Right lobe of liver (tissue), 6 donors: Measurements from ENCODE around the gene SDK1. TPM values are rescaled to one million over a fixed set of nuclear protein-coding genes. Genes with fewer than 3 reads are reported as not detected.

Experiments used
- ATAC-seq, 4 donors: fragments of 200-7000 bp; cut with Tn5 transposase; one replicate each; pipeline ENCODE4 v1.9.1; 2020; ENCODE audit warnings: mild to moderate bottlenecking in 4 of 4, moderate library complexity in 4 of 4
- DNase-seq, 3 donors: peaks; one replicate each; pipeline ENCODE4 v3.0.0-alpha.2; 2020
- H3K27ac ChIP-seq, 3 donors: fragments of 200-600 bp; one replicate each; pipeline ENCODE4 v1.8.0; 2022
- H3K27me3 ChIP-seq, 2 donors: fragments of 200-600 bp; one replicate each; pipeline ENCODE4 v1.8.0; 2022
- H3K36me3 ChIP-seq, 4 donors: fragments of 200-600 bp; sonication (generic) in 1 of 4; one replicate each; pipeline versions ENCODE4 v1.5.1 to v1.8.0; 2017 to 2022; ENCODE audit warnings: control low read depth in 1 of 4
- H3K4me1 ChIP-seq, 4 donors: fragments of 200-600 bp; sonication (generic) in 1 of 4; one replicate each; pipeline versions ENCODE4 v1.5.1 to v1.8.0; 2017 to 2022; ENCODE audit warnings: control low read depth in 1 of 4
- H3K4me3 ChIP-seq, 3 donors: fragments of 200-600 bp; one replicate each; pipeline ENCODE4 v1.8.0; 2022
- H3K9me3 ChIP-seq, 4 donors: fragments of 200-600 bp; sonication (generic) in 1 of 4; one replicate each; pipeline versions ENCODE4 v1.5.1 to v1.8.0; 2017 to 2022; ENCODE audit warnings: control low read depth in 1 of 4
- CTCF ChIP-seq, 4 donors: fragments of 200-600 bp in 3 of 4; fragments of 450-650 bp in 1 of 4; IDR thresholded peaks; one replicate each; pipeline versions ENCODE4 v1.5.1 to v1.8.0; 2016 to 2022; ENCODE audit warnings: antibody characterized with exemption in 4 of 4, mild to moderate bottlenecking in 2 of 4
- POLR2A ChIP-seq: fragments of 450-650 bp; IDR thresholded peaks from one replicate; pipeline ENCODE4 v1.6.1; 2017; ENCODE audit warnings: antibody characterized with exemption, mild to moderate bottlenecking
- WGBS: methylation state at CpG from one replicate; pipeline ENCODE4 v1.1.6; 2018; ENCODE audit warnings: low coverage, low lambda C conversion rate; ENCODE audit not compliant: insufficient coverage; ENCODE audit errors: missing lambda C conversion rate; 5-methylcytosine and 5-hydroxymethylcytosine counted together
- intact Hi-C, 2 donors: fragments of 100-400 bp; cut with DNase I; formaldehyde crosslinking; loops; one replicate each; pipeline versions ENCODE4 v1.11.2 to v1.14.1; 2022
- total RNA-seq, 6 experiments: library from RNA; depleted of rRNA in 2 of 6; stranded (reverse); fragments of >200 nt in 2 of 6; fragmentation: NEBNext Ultra II Directional in 3 of 6; extraction: Animal tissue kit (Norgen Biotek cat#: 25700) in 3 of 6; gene quantifications; one replicate each; pipeline versions ENCODE4 v1.1.0 to v1.2.4, GENCODE V29; 2016 to 2023
- donor health status: DM: no; HTN: yes; CAD: no.
- donor health status: DM: no; HTN: no; CAD: no.
- donor health status: DM: no; HTN: no; CAD: no.
- donor health status: DM: no; HTN: yes; CAD: no.
- donor health status: DM: no; HTN: yes; CAD: no.

The SDK1 gene
- total RNA-seq, 6 experiments from 2014 or later, result 0.07 to 1.4 (median 0.65) TPM

DNA sequence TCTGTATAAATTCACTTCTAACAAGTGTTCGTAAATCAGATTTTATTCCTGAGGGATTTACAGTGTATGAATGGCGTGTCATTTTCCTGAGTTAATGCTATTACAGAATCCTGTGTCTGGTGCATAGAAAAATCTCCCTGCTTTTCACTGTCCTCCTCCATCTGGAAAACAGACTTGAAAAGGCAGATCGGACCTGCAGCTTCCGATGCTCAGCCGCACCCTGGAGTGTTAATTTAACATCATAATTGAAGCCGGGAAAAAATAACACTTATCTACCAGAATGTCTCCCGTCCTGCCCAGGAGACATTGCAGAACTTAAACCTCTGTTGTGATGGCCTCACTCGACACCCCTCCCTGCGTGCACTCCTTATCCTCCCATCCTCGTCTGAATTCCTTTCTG lies 939.0 kb downstream of the SDK1 start:
- no peak overlapping the region for H3K27ac ChIP-seq
- intact Hi-C loops, result no loop called here
- DNase-seq, result no peak
- H3K4me1 ChIP-seq, result no peaks in the 10 kb centered on the region
- no peak for ATAC-seq
- H3K27me3 ChIP-seq, result no peaks in the 10 kb centered on the region
- H3K9me3 ChIP-seq, result no peaks in the 10 kb centered on the region
- no peaks in the 10 kb centered on the region for H3K36me3 ChIP-seq
- no peak overlapping the region for H3K4me3 ChIP-seq
- 53% methylated on average over 10 of the region's 10 CpGs for WGBS
- TF ChIP-seq POLR2A (no peak), CTCF (IDR thresholded peaks at IDR 0.05) (no peak)

DNA sequence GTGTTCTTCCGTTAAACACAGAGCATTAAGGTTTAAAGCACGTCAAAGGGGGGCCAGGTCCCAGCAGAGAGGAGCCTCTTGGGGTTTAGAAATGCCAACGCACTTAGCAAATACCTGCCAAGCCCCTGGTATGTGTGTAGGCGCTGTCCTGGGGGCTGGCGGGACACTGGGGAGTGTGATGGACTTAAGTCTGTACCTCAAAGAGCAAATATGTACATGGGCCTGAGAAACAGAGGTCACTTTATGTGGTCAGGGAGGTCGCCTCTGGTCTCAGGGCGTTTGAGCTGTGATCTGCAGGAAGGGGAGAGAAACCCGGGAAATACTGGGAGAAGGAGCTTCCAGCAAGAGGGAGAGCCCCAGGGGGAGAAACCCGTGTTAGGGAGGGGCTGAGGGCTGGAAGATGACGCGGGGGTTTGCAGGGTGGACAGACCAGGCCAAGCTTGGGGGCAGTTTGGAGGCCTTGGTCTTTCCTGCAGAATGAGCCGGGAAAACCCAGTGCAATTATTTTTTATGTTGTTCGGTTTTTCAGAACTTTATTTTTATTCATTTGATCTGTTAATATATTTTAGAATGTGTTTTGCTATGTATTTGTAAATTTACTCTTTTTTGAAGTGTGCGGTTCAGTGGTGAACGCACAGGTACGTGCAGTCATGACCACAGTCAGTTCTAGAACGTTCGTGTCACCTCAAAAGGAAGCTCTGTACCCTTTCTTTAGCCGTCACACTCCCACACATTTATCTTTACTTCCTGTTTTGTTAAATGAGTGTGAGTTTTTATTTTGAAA lies 939.7 kb downstream of the SDK1 start:
- 48% methylated on average over 18 of the region's 19 CpGs for WGBS
- H3K27ac ChIP-seq, result no peak overlapping the region
- TF ChIP-seq POLR2A, result no peak
- no peak overlapping the region for H3K4me3 ChIP-seq
- H3K9me3 ChIP-seq, result no peaks in the 10 kb centered on the region
- no peaks in the 10 kb centered on the region for H3K4me1 ChIP-seq
- intact Hi-C loops, result no loop called here
- DNase-seq, result no peak
- H3K27me3 ChIP-seq, result no peaks in the 10 kb centered on the region
- ATAC-seq, result no peak
- no peaks in the 10 kb centered on the region for H3K36me3 ChIP-seq

GRCh38 chr7:4241304-4241612 lies 940.2 kb downstream of the SDK1 start:
- intact Hi-C loops, result no loop called here
- ATAC-seq (no peak), DNase-seq (no peak)
- Histone ChIP-seq H3K36me3 (no peaks in the 10 kb centered on the region), H3K4me1 (no peaks in the 10 kb centered on the region), H3K4me3 (no peak overlapping the region), H3K27me3 (no peaks in the 10 kb centered on the region), H3K9me3 (no peaks in the 10 kb centered on the region), H3K27ac (no peak overlapping the region)
- 74% methylated on average over 6 of the region's 6 CpGs for whole genome bisulfite sequencing
- no peak for TF ChIP-seq CTCF (IDR thresholded peaks at IDR 0.05)

GRCh38 chr7:4241791-4242190 lies 940.7 kb downstream of the SDK1 start:
- no peak overlapping the region for H3K27ac ChIP-seq
- TF ChIP-seq POLR2A (no peak), CTCF (IDR thresholded peaks at IDR 0.05) (no peak)
- H3K4me3 ChIP-seq, result no peak overlapping the region
- DNase-seq (no peak), ATAC-seq (no peak)
- WGBS, result no CpG with 5 or more reads among the region's 12 CpGs
- intact Hi-C loops, result no loop called here
- no peaks in the 10 kb centered on the region for H3K9me3 ChIP-seq
- no peaks in the 10 kb centered on the region for H3K27me3 ChIP-seq
- no peaks in the 10 kb centered on the region for H3K4me1 ChIP-seq
- no peaks in the 10 kb centered on the region for H3K36me3 ChIP-seq

GRCh38 chr7:4242706-4243105 lies 941.7 kb downstream of the SDK1 start:
- Histone ChIP-seq H3K27ac (no peak overlapping the region), H3K4me1 (no peaks in the 10 kb centered on the region), H3K9me3 (no peaks in the 10 kb centered on the region), H3K27me3 (no peaks in the 10 kb centered on the region), H3K4me3 (no peak overlapping the region), H3K36me3 (no peaks in the 10 kb centered on the region)
- intact Hi-C loops, result no loop called here
- ATAC-seq, result no peak
- no peak for DNase-seq
- WGBS, result 63% methylated on average over 4 of the region's 11 CpGs
- TF ChIP-seq POLR2A (no peak), CTCF (IDR thresholded peaks at IDR 0.05) (no peak)
